HG03025 (cell line): ENCODE data around the gene SUPT4H1.

Experiments
- ATAC-seq: cut with Tn5 transposase; IDR thresholded peaks from one replicate; pipeline ENCODE4 v1.9.1; 2021; ENCODE audit warnings: mild to moderate bottlenecking, moderate library complexity; ENCODE audit not compliant: unreplicated experiment, low FRiP score

Gene SUPT4H1

DNA sequence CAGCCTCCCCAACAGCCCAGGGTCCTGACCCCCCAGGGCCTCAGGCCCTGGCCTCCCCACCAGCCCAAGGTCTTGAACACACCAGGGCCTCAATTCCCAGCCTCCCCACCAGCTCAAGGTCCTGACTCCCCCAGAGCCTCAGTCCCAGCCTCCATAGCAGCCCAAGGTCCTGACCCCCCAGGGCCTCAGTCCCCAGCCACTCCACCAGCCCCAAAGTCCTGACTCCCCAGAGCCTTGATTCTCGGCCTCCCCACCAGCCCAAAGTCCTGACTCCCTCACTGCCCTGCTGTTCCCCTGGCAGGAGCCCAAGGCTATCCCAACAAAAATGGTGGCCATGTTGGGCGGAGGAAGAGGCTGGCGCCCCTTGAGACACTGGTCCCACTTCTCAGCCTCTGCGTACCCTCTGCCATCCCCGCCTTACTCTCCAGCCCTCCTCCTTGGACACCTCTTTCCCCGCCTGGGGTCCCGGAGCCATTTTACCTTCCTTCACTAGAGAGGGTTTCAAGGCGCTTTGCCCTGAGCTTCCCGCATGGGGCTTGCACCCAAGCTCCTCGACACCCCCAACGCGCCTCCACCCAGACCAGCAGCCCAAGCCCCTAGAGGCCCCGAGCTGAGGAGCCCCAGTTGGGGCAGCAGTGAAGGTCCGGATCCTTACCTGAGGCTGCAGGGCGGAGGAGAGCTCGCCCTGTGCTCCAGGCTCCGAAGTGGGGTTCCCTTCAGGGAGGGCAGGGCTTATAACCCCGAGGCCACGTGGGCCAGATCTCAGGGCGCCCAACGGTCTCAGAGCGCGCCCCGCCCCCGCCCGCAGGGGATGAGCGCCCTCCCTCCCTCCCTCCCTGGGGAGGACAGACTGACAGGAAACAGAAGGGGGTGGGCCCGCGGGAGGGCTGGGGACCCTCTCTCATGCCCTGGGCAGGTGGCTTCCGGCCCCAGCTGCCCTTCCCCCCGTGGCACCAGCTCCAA lies 19.9 kb downstream of the SUPT4H1 start:
- ATAC-seq, result no peak

DNA sequence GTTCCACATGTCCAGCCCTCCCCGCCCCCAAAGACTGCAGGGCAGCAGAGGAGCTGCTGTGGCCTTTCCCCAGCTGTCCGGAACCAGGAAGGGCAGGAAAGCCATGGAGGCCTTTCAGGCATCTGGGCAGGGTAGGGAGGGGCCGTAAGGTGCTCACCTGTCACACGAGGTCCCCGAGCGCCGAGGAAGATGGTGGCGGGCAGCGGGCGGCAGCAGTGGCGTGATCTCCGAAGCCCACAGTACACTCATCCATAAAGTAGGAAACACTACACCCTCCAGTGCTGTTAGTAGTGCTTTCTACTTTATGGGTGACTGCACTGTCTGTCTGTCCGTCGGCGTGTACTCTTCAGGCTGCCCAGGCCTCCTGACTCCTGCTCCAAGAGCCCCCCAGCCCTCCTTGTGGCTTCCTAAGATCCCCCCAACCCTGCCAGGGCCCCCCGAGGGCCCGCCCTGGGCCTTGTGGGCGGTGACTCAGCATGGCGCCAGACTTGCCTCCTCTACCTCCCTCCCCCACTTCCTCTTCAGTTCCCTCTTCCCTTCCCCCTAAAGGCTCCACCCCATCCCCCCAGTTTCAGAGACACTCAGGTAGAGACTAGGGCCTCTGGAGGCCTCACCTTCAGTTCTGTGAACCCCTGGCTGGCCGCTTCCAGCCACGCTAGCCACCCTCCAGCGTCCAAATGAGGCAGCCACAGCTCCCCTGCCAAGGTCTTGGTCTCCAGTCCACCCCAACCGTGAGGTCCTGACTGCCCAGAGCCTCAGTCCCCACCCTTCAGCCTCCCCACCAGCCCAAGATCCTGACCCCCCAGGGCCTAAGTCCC lies 20.8 kb downstream of the SUPT4H1 start:
- ATAC-seq, result no peak

DNA sequence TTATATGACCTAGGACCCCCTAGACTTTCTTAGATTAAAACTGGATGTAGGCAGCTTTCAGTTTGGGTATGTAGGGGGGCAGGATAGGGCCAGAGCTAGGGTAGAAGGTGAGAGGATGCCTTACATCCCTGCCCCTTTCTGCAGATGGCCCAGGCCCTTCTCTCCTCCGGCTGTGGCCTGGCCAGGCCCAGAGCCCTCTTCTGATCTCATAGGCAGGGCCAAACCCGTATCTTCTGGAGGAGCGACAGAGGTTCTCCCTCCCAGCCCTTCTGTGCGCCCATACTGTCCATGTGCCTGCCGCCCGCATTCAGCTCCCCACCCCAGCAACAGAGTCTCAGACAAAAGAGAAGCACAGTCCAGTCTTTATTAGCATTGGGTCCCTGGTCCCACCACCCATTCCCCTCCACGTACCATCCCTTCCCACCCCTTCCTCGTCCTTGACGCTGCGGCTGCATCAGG lies 21.4 kb downstream of the SUPT4H1 start:
- ATAC-seq, result no peak

DNA sequence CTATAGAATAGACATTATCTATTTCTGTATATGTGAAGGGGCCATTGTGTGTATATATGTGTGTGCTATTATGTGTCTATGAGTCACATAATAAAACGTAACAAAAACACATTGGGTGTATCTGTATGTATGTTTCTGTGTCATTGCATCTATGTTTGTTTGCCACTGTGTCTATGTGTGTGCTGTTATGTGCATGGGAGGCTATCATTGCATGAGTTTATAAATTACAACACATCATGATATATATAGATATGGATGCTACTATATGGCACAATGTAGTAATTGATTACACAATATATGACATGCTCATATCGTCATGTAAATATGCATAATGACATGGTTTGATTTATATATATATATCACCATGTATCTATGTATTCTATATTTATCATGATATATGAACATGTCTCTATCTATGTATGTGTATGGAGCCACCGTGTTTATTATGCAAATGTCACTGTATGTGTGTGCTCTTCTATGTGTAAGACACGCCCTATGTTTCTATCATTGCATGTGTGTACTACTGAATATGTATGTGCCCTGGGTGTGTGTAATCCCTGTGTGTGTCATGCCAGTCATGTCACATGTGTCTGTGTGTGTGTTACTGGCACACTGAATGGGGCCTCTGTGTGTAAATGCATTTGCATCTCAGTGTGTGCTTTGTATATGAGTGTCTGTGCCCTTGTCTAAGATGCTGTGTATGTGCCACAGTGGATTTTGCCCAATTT lies 22.0 kb downstream of the SUPT4H1 start:
- ATAC-seq, result peak; percentile 16

DNA sequence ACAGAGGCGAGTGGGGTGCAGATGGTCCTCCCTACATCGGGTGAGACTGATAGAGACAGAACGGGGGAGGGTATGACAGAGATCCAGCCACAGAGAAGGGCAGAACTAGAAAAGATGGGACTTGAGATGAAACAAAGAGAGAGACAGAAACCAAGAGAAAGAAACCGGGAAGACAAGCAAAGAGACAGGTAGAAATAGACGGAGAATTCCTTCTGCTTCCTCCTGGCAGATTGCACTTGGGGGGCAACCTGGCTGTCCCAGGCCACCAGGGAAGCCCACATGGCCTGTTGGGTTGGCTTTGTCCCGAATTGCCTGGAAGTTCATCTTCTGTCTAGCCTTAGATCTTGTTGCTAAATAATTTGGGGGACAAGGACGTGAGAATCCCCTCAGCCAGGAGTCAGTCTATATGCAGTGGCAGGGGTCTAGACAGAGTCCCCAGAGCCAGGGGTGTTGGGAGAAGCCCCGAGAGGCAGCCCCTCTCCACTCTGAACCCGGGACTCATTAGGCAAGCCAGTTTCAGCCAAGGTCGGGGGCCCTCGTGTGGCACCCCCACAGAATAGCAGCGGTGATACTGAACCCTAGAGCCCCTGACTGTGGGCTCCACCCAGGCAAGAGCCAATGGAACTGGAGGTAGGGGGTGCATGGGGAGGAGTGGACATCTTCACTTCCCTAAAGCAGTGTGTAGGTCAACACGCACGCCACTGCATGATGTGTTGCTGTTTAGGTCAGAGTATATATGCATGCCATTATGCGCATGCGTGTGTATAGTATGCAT lies 22.8 kb downstream of the SUPT4H1 start:
- ATAC-seq, result peak; percentile 26

DNA sequence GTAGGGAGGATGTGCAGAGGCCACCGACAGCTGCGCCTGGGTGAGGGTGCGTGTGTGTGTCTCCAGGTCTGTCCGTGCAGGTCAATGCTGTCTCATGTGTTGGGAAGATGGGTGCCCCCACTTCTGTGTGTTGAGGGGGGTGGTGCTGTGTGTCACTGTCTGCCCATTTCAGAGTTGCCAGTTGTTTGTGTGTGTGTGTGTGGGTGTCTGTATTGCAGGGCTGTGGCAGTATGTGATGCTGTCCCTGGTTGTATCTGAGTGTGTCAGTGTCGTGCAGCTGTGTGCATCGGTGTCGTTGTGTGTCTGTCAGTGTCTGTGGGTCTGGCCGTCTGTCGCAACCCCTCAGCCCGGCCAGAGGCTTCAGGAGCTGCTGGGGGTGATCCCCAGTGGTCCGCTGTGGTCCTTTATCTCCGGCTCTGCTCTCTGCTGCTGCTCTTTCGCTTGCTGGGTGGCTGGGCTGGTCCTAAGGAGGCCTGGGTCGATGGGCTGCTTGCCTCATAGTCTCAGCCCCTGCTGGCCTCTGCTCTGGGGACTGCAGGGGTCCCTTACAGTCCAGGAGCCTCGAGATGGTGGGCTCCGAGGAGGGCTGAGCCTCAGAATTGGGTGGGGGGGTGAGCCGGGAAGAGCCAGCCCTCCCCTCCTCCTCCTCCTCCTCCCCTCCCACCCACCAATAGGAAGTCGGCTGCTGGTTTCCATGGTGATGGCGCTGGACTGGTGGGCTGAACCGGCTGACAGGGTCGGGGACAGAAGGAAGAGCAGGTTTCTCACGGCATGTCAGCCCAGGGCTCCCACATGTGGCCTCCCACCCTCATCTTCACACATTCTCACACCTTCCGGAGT lies 23.6 kb downstream of the SUPT4H1 start, which contains the start of gene TSPOAP1:
TSPOAP1 (minus strand) TSS at position 601 of the 840 bp plus-strand sequence. CDS start 875 bp downstream, outside the sequence.
- no peak for ATAC-seq

DNA sequence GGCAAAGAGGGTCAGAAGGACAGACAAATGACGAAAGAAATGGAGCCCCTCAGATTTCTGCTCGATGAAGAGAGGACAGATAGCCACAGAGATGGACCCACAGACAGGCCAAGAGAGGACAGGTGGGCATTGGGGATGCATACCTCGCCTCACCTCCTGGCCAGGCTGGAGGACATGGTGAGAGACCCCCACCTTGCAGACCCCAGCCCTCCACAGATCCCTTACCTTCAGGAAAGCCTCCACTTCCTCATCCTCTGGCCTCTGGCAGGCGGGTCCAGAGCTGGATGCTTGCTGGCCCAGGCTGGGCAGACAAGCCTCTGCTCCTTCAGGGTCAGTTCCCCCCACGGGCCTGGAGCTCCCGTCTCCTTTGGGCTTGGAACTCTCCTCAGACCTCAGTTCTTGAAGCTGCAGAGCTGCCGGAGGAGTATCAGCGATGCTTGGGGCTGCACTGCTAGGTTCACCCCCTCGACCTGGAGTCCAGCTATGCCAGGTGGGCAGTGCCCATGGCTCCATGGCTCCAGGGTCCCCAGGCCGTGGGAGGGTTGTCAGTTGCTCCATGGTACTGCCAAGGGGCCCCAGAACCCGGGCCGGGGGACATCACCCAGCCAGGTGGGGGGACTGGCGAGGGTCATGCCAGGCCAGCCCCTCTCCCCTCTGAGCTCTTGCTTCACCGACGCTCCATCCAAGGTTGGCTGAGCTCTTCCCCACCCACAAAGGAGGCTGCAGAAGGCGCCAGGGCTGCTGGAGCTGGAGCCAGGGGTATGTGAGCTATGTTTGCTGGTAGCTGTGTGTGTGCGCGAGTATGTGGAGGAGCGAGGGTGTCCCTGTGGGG lies 24.4 kb downstream of the SUPT4H1 start:
- no peak for ATAC-seq

DNA sequence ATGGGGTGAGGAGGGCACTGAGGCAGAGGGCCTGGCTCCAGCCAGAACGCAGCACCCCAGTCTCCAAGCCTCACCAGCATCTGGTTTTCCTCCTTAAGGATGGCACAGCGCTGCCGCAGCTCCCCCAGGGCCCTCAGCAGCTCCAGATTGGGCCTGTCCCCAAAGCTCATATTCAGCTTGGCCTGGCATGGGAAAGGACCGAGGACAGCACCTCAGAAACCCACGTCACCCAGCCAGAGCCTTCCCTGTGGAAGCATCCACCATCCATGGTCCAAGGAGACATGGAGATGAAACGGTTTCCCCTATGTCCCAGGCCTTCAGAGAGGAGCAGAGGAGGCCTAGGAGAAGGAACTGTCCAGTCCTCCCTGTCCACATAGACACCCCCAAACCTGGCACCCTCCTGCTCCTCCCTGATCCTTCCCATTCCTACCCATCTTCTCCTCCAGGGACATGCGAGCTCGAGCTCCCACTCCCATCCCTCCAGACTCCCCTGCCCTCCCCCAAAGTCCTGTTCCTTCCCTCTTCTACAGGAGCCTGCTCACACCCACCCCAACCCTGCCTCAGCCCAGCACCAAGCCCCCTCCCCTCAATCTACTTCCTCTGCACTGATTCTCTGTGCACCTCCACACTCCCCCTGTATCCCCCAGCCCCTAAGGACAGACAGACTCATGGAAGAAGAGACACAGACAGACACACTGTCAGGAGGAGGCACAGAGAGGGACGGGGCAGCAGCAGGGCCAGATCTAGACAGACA lies 25.2 kb downstream of the SUPT4H1 start:
- no peak for ATAC-seq

DNA sequence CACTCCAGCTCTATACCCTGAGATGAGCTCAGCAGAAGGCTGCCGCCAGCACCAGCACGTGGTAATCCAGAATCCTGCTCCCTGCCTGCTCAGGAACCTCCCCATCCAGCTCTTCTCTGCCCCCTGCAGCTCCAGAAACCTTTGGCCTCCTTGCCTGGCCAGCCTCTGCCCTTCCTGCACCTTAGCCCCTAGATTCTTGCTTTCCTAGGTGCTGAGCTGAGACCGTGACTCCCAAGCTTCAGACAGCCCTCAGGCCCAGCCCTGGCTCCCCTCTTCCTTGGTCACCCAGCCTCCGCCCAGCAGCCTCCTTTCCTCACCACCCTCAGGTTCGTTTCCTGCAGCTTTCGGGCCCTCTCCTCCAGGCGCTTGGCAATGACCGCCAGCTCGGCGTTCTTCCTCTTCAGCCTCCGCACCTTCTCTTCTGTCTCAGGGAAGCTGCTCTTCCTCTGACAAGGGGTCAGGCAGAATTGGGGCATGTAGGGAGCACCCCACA lies 26.0 kb downstream of the SUPT4H1 start:
- no peak for ATAC-seq

DNA sequence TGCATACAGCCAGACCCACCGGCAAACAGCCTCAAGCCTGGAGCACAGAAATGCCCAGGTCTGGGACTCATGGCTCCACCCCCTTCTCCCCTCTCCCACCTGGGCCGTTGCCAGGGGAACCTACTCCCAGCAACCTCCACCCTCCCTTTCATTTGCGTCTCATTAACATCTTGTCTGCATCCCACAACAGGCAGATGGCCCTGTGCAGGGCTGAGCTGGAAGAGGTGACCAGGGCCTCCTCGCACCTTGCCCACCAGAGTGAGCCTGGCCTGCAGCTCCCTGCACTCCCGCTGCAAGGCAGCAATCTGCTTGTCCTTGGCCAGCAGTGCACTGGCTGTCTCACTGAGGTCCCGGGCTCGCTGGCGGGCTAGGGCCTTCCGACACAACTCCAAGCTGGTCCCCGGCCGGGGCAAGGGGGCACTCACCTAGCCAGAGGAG lies 26.7 kb downstream of the SUPT4H1 start:
- no peak for ATAC-seq

DNA sequence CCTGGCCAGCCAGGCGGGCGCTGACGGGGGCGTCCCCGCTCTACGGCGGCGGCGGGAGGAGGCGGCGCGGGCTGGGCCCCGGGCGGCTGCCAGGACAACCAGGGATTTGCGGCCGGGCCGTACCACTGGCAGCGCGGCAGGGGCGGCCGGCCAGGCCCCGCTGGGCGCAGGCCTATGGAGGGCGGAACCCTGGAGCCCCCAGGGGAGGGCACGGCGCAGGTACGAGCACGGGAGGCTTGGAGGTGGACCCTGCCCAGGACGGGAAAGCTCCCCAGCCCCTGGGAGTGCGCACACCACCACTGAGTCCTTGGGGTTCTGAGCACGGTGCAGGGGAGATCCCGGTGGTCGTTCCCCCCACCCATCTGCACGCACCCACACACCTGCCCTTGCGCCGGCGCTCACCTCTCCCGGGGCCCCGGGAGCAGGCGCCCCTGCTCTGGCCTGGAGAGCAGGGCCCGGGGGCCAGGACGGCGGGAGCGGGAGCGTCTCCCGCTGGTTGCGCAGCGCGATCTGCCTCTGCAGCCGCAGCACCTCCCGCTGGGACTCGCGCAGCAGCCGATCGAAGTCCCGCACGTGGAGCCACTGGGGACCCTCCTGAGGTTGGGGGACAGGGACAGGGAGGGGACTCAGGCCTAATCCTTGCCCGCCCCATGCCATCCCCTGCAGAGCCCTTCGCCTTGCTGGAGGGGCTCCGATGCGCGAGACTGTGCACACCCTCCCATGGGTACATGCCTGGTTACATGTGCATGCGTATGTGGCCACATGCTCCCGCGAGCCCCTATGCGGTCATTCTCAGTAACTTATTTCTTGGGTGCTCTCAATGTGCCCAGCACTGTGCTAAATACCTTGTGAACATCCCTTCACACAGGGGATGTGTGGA lies 27.4 kb downstream of the SUPT4H1 start:
- ATAC-seq, result no peak

DNA sequence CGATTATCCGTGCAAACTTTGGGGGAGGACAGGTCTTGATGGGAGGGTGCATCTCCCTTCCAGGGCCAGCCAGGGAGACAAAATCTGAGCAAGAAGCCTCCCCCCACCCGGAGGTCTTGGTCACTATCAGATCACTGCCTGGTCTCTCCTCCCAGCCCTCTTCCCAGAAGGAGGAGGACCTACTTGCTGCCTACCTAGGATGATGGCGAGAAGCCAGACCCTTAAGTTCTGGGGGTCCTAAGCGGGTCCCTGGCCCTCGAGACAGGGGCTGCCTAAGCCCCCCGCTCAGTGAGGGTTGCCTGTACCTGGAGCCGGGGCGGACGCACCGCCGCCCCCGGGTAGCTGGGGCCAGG lies 28.0 kb downstream of the SUPT4H1 start:
- ATAC-seq, result no peak

DNA sequence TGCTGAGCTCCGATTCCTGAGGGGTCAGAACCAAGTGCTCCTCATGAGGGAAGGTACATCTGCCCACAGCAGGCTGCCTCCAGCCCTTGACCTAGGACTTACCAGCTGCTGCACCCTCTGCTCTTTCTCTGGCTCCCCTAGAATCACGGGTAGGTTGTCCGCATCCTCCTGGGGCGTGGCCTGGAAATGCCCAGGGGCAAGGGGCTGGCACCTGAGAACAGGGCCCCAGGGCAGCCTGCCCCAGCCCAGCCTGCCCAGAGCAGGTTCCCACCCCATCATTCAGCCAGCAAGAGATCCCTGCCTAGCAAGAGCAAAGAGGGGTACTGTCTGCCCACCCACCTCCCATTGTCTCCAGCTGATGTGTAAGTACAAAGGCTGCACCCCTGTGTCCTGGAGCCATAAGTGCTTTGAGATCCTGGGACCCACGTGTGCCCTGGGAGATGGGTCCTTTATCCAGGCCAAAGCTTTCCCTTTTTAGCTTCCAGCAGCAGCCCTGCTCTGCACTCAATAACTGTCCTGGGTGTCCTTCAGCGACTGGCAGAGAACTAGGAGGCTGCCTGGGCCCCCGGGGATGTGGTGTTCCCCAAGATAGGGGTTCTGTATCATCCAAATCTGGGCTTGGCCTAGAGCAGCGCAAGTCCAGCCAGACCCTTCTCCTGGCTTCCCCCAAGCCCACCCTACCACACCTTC lies 28.5 kb downstream of the SUPT4H1 start:
- no peak for ATAC-seq

DNA sequence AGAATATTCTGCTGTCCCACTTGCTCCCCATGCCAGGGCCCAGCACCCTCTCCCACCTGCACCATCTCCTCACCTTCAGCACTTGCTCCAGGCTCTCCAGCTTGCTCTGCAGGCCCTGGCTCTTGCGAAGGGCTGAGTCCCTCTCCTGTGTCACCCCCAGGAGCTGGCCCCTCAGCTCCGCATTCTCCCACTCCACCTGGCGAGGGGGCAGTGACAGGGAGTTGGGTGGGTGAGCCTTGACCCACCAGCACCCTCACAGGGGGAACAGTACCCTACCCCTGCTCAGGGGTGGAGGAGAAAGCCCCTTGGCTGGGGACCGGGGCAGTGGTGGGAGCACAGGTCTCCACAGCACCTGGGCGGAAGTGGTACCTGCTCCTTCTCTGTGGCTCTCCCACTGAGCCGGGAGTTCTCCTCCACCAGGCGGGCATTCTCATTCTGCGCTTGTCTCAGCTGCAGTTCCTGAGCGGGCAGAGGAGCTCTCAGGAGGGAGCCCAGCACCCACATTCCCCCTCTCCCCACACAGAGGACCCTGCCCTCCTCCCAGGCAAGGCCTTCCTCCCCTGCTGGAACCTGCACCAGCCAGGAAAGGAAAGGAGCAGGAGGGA lies 29.3 kb downstream of the SUPT4H1 start:
- ATAC-seq, result no peak
